Lower leg skin (tissue), 3 donors: Measurements from ENCODE around the gene ARMH1.

Experiments used
- CTCF ChIP-seq, 3 donors: fragments of 450-650 bp; IDR thresholded peaks; one replicate each; pipeline ENCODE4 v1.5.1; 2016; ENCODE audit warnings: antibody characterized with exemption in 3 of 3, mild to moderate bottlenecking in 3 of 3, moderate library complexity in 2 of 3
- POLR2A ChIP-seq, 2 donors: fragments of 450-650 bp; IDR thresholded peaks; one replicate each; pipeline ENCODE4 v1.6.1; 2016 to 2017; ENCODE audit warnings: antibody characterized with exemption in 2 of 2, mild to moderate bottlenecking in 1 of 2, moderate library complexity in 1 of 2

- TF ChIP-seq POLR2A (IDR thresholded peaks at IDR 0.05): no peak
- TF ChIP-seq CTCF (IDR thresholded peaks at IDR 0.05): no peak
Observed at GRCh38 chr1:44685881-44686280, 11.4 kb downstream of the ARMH1 start.
